OCI-LY3 (cell line): ENCODE results near the gene NLRC5.
A peak's percentile ranks its signal among the peaks of the same experiment; 100 is the strongest.

ENCODE experiments used
- H2AFZ ChIP-seq: fragments of 200-600, 300-600 bp; shearing (Covaris generic); 2 replicates; pipeline ENCODE4 v1.6.0; 2014; ENCODE audit warnings: antibody characterized with exemption, low read depth, low read length
- H3K27ac ChIP-seq: fragments of 200-600, 300-600 bp; sonication (generic); 2 replicates; pipeline ENCODE4 v1.5.1; 2014; ENCODE audit warnings: mild to moderate bottlenecking, low read length, moderate library complexity, mixed read lengths
- H3K27me3 ChIP-seq: fragments of 200-600, 300-600 bp; sonication (generic); 2 replicates; pipeline ENCODE4 v1.6.1; 2014; ENCODE audit warnings: low read depth, low read length, mixed read lengths
- H3K36me3 ChIP-seq: fragments of 200-600, 300-600 bp; sonication (generic); replicated peaks from 2 replicates; pipeline ENCODE3; 2014; ENCODE audit warnings: low read depth, low read length, mixed read lengths
- H3K4me1 ChIP-seq: fragments of 300-600, 200-600 bp; sonication (generic); 2 replicates; pipeline ENCODE4 v1.6.1; 2014; ENCODE audit warnings: low read length, mixed read lengths
- H3K4me2 ChIP-seq: fragments of 200-600, 300-600 bp; sonication (generic); 2 replicates; pipeline ENCODE4 v1.6.1; 2014; ENCODE audit warnings: low read length, mixed read lengths
- H3K4me3 ChIP-seq: fragments of 300-600, 200-600 bp; sonication (generic); 2 replicates; pipeline ENCODE4 v1.5.1; 2014; ENCODE audit warnings: antibody characterized with exemption, mild to moderate bottlenecking, low read length, moderate library complexity
- H3K79me2 ChIP-seq: fragments of 300-600, 200-600 bp; shearing (Covaris generic); 2 replicates; pipeline ENCODE4 v1.6.1; 2014; ENCODE audit warnings: mild to moderate bottlenecking, low read length, mixed read lengths
- H3K9ac ChIP-seq: fragments of 300-600, 200-600 bp; shearing (Covaris generic); 2 replicates; pipeline ENCODE4 v1.6.0; 2014; ENCODE audit warnings: mild to moderate bottlenecking, low read length, moderate library complexity
- H3K9me3 ChIP-seq: fragments of 200-600, 300-600 bp; shearing (Covaris generic); 2 replicates; pipeline ENCODE4 v1.6.1; 2014; ENCODE audit warnings: low read length, mixed read lengths; ENCODE audit not compliant: insufficient read depth
- H4K20me1 ChIP-seq: fragments of 200-600, 300-600 bp; sonication (generic); 2 replicates; pipeline ENCODE4 v1.6.1; 2016; ENCODE audit warnings: low read length, mixed read lengths; ENCODE audit not compliant: insufficient read depth
- CTCF ChIP-seq: fragments of 200-600, 300-600 bp; sonication (generic); IDR thresholded peaks from 2 replicates; pipeline ENCODE4 v1.5.1; 2014; ENCODE audit warnings: antibody characterized with exemption, low read length, low read depth
- EZH2phosphoT487 ChIP-seq: fragments of 200-600 bp; shearing (Covaris generic); IDR thresholded peaks from 2 replicates; pipeline ENCODE4 v1.6.1; 2018; ENCODE audit warnings: antibody characterized with exemption, mixed run types, low read depth

The NLRC5 gene

GRCh38 chr16:57036315-57036714, 47.0 kb downstream of the NLRC5 start:
- H3K4me1 ChIP-seq = peaks cover 38% of the 10 kb centered on the region
- TF ChIP-seq CTCF = no peak
- TF ChIP-seq EZH2phosphoT487 = no peak
- no peak overlapping the region for H2AFZ ChIP-seq
- H3K9ac ChIP-seq = no peak overlapping the region
- no peak overlapping the region for H3K27ac ChIP-seq
- H3K36me3 ChIP-seq = peaks cover 25% of the 10 kb centered on the region
- no peaks in the 10 kb centered on the region for H3K27me3 ChIP-seq
- H4K20me1 ChIP-seq = no peaks in the 10 kb centered on the region
- H3K4me2 ChIP-seq = no peak overlapping the region
- H3K9me3 ChIP-seq = no peaks in the 10 kb centered on the region
- H3K4me3 ChIP-seq = no peak overlapping the region
- 0 out of 2 replicates have a peak, but pooled peaks cover 3% of the 10 kb centered on the region for H3K79me2 ChIP-seq

GRCh38 chr16:57036945-57037344, 47.6 kb downstream of the NLRC5 start:
- Histone ChIP-seq H3K27me3 (no peaks in the 10 kb centered on the region), H3K27ac (no peak overlapping the region), H3K4me1 (peaks cover 44% of the 10 kb centered on the region), H3K4me3 (no peak overlapping the region), H4K20me1 (no peaks in the 10 kb centered on the region), H3K36me3 (peaks cover 21% of the 10 kb centered on the region), H3K9me3 (no peaks in the 10 kb centered on the region), H3K9ac (no peak overlapping the region), H3K4me2 (no peak overlapping the region), H3K79me2 (0 out of 2 replicates have a peak, but pooled peaks cover 3% of the 10 kb centered on the region), H2AFZ (no peak overlapping the region)
- TF ChIP-seq CTCF (no peak), EZH2phosphoT487 (no peak)

GRCh38 chr16:57038166-57038565, 48.8 kb downstream of the NLRC5 start:
- Histone ChIP-seq H3K79me2 (0 out of 2 replicates have a peak, but pooled peaks cover 3% of the 10 kb centered on the region), H3K4me1 (peaks cover 52% of the 10 kb centered on the region), H3K4me2 (no peak overlapping the region), H3K9ac (no peak overlapping the region), H3K27ac (peak overlapping the region; percentile 99), H3K9me3 (no peaks in the 10 kb centered on the region), H4K20me1 (no peaks in the 10 kb centered on the region), H3K4me3 (no peak overlapping the region), H3K36me3 (peaks cover 22% of the 10 kb centered on the region), H2AFZ (no peak overlapping the region), H3K27me3 (no peaks in the 10 kb centered on the region)
- no peak for TF ChIP-seq CTCF
- no peak for TF ChIP-seq EZH2phosphoT487

DNA sequence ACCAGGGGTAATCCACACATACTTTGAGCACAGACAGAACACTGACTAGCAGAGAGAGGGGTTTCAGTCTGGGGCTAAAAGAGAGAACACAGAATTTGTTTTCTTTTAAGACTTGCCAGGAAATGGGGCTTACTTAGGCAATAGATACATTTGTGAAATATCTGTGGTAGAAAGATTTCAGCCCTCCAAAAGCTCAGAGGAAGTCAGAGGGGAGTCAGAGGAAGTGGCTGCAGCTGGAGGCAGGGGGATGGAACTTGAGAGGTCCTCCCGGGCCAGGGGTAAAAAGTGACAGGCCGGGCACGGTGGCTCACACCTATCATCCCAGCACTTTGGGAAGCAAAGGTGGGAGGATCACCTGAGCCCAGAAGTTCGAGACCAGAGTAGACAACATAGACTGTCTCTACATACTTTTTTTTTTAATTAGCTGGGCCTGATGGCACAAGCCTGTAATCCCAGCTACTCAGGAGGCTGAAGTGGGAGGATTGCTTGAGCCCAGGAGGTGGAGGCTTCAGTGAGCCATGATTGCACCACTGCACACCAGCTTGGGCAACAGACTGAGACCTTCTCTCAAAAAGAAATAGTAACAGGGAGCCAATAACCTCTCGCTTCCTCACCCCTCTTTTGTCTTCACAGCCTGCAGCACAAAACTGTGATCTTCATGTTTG, 49.9 kb downstream of the NLRC5 start:
- H2AFZ ChIP-seq = no peak overlapping the region
- H3K27ac ChIP-seq = peak overlapping the region; percentile 99

More for the DNA sequence above, 49.9 kb downstream of the NLRC5 start:
- TF ChIP-seq EZH2phosphoT487 (no peak), CTCF (no peak)
- H3K4me3 ChIP-seq = peak overlapping the region; percentile 3; the same call in 1 of the 2 replicates
- 0 out of 2 replicates have a peak, but pooled peaks cover 3% of the 10 kb centered on the region for H3K79me2 ChIP-seq
- no peaks in the 10 kb centered on the region for H3K27me3 ChIP-seq
- peaks cover 63% of the 10 kb centered on the region for H3K4me1 ChIP-seq
- H4K20me1 ChIP-seq = no peaks in the 10 kb centered on the region
- peaks cover 26% of the 10 kb centered on the region for H3K36me3 ChIP-seq
- no peaks in the 10 kb centered on the region for H3K9me3 ChIP-seq
- H3K4me2 ChIP-seq = peak overlapping the region; percentile 40
- peak overlapping the region; percentile 87 for H3K9ac ChIP-seq
